GM20431 (cell line): ENCODE results near the gene IRX2.

ENCODE experiments used
- in situ Hi-C: fragments of 300-500 bp; cut with MseI, MboI; formaldehyde crosslinking; loops from one replicate; pipeline ENCODE4 v1.15.0; 2020; ENCODE audit warnings: low sequenced_read_pairs; ENCODE audit not compliant: unreplicated experiment

IRX2 gene

DNA sequence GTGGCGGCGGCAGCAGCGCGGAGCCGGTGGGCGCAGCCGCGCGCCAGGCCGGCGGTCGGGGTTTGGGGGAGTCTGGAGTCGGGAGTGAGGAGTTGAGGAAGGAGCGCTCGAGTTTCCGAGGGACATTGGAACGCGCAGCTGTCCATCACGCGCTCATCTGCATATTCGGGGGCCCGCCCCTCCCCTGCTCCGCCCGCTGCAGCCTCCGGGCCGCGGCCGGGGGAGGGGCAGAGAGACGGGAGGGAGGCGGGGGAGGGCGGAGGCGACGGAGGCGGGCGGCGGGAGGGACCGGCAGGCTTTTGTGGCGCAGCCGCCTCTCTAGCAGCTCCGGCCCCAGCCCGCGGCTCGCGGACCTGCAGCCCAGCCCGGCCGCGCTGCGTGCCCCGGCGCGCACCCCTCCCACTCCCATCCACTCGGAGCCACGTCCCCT lies at the start of gene IRX2:
Gene IRX2, minus strand, starts transcription at position 86 of the 430 bp plus-strand sequence. CDS start 264 bp downstream, outside the sequence.
- in situ Hi-C loops = no loop called here

DNA sequence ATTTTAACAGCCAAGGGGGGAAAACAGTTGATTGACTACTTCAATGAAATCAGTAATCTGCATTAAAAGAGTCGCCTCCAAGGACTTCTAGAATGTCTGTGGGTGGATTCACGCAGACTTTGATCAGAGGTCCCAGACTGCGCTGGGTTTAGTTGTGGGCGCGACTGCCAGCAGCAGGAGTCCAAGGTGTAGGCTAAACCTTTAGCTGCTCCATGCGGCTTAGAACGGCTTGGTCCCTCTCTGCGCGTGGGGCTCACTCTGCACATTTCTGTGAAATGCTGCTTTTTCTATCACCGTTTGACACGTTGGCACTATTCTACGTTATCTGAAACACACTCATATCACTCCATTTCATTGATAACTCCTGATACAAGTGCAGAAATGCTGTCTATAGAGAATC lies 48.6 kb upstream of the IRX2 start:
- in situ Hi-C loops = no loop called here

DNA sequence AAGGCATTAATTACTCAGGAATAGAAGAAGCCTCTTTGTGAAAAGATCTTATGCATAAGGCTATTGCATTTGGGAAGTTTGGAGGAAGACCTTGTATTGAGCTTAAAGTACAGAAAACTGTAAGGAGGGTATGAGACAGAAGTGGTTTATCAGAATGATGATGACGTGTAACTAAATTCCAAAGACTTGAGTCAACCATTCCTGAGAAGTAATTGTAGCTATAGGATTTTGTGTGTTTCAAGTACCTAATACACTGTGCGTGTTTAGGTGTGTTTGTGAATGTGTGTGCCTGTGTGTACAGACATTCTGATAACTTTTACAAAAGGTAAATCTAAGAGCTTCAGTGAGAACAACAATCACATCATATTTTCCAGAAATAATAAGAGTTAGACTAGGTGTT lies 46.5 kb upstream of the IRX2 start:
- in situ Hi-C loops = no loop called here

- in situ Hi-C loops = no loop called here
These were observed 45.7 kb upstream of the IRX2 start for GRCh38 chr5:2797160-2797559.

DNA sequence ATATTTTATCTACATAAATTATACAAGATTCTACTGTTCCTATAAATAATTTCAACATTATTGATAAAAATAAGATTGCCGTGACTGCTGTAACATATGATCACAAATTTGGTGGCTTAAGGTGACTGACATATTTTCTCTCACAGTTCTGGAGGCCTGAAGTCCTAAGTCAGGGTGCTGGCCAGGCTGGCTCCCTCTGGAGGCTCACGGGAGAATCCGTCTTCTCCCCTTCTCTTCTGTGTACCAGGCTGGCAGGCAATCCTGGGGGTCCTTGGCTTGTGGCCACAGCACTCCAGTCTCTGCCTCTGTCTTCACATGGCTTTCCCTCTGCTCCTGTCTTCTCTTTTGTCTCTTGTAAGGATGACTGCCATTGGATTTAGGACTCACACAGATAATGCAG lies 31.7 kb upstream of the IRX2 start:
- in situ Hi-C loops = no loop called here

- in situ Hi-C loops = no loop called here
These were observed 31.2 kb upstream of the IRX2 start for GRCh38 chr5:2782658-2783057.

DNA sequence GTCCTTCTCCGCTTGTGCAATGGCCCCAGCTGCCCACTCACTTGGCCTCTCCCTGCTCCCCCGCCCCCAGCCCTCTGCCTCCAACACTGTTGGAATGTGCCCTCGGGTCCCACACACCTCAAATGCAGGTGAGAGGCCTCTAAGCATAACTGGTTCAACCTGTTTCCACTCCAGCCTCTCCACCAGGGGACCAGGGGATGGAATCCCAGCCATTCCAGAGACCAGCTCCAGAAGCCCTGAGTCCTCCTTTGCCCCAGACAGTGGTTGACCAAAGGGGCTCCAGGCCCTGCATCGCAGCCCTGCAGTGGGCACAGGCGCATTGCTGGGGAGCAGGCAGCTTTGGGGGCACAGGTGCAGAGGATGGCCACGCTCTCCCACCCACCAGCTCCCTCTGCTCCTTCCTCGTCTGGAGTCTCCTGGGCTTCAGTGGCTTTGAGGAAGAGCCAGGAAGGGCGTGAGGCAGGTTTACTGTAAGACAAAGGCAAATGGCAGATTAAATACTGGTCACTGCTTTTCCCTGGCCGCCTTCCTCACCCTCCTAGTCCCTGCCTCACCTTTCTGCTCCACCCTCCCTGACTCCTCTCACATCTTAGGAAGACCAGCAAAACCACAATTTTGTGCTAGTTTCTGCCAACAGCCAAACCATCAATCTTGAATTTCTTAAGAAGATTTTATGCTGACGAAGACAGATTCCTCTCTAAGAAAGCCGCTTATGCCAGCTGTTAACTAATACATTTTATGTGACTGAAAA lies 29.1 kb upstream of the IRX2 start:
- in situ Hi-C loops = no loop called here

GRCh38 chr5:2779459-2779858 lies 28.0 kb upstream of the IRX2 start:
- in situ Hi-C loops = no loop called here

DNA sequence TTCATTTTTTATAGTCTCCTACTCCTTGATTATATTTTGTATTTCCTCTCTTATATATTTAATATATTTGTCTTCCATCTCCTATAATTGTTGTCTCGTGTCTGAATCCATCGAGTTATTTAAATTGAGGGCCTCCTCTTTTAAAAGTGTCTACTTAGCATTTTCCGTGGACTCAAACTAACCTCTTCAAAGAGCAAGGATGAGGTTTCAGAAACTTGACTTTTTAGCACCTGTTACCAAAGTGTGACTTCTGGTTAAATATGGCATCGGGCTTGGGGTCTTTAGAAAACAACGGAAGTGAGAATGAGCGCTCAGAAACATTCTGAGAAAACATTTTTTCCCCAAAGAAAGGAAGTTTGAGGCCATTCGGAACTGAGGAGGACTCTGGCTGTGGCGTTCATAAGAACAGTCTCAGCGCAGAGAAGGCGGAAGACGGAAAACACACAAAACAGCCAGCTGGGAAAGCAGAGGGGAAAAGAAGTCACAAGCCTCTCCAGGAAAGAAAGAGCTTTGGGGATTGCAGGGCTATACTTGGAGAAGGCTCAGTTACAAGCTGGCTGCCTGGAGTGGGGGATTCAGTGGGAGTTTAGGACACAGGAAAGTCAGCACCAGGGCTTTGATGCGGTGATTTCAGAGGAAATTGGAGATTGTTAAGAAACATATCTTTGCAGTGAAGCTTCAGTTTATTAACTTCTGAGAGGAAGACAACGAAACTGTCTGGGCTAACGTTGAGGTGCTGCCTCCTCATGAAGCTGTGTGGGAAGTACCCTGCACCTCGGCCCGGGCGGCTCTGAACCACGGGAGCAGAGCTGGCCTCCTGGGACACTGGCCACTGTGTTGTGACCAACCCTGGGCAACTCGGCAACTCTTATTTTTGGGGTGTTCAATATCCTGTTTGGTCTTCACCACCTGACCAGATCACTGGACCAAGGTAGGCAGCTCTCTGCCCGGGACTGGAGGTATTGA lies 25.1 kb upstream of the IRX2 start:
- in situ Hi-C loops = no loop called here

DNA sequence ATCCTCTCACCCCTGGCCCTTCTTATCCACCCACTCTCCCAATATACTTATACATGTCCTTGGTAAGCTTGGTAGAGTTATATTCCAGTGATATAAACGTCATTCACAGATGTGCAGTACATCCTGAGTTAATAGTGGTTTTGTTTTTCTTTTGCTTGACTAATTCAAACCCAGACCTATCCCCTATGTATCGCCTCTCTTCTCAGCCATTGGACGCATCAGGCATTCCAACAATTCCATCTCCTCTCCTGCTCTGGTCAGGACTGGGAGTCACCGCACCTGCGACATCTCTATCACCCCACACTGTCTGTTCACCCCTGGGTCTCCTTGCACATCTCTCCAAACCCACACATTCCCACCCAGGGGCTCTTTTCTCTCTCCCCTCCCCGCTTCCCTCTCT lies 21.9 kb upstream of the IRX2 start:
- in situ Hi-C loops = no loop called here

DNA sequence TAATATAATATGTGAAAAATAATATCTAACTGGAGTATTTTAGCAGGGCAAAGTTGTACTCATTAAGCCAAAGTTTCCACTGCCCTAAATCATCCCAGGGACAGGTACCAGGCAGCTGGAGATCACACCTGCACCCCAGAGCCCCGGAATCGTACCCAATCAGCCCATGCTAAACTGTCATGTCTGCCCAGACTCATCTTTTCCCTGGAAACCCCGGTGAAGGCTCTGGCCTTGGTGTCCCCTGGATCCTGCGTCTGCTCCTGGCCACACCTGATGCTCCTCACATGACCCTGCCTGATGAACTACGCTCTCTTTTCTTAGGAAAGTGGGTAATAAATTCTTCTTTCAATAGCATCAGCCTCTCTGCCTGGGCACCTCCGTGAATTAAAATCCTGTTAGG lies 15.6 kb upstream of the IRX2 start:
- in situ Hi-C loops = no loop called here

DNA sequence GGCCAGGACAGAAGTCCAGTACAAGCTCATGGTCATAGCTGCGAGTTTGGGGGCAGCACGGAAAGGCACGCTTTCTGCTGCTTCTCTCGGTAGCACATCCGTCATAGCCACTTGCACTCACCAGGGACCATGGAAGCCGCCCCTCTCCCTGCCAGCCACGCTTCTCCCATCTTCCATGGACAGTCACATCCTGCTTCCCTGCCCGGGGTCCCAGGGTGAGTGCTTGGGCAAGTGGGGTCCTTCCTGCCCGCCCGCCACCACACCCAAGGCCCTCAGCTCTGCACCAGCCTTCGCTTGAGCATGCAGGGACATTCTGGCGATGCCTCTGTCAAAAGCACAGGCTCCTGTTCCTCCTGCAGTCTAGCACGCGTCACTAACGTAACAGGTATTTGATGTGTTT lies 13.1 kb upstream of the IRX2 start:
- in situ Hi-C loops = no loop called here

DNA sequence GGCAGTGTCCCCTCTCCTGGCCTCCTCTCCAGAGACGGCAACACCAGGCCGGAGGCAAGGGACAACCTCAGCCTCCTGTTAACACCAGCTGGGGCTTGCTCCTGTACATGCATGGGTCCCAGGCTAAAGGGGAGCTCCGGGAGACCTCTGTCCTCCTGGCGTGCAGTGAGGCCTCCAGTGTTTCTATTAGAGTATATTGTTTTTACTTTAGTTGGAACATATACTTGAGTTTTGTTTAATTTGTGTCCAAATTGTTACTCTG lies 12.0 kb upstream of the IRX2 start:
- in situ Hi-C loops = no loop called here

GRCh38 chr5:2762744-2763532 lies 11.5 kb upstream of the IRX2 start:
- in situ Hi-C loops = no loop called here

- in situ Hi-C loops = no loop called here
These were observed 10.5 kb upstream of the IRX2 start for GRCh38 chr5:2761921-2762488.

- in situ Hi-C loops = no loop called here
These were observed 8.4 kb upstream of the IRX2 start for GRCh38 chr5:2759696-2760461.

DNA sequence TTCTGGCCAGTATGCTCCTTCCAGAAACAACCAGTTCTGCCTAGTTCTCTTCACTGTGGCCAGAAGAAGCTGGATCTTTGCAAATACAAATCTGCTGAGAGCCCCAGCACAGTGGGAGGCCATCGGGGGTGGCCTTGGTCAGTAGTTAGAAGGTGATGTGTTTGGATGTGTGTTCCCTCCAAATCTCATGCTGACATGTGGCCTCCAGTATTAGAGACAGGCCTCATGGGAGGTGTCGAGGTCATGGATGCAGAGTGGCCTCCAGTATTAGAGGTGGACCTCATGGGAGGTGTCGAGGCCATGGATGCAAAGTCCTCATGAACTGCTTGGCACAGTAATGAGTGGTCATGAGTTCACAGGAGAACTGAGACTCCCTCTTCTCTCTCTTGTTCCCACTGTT lies 7.6 kb upstream of the IRX2 start:
- in situ Hi-C loops = no loop called here

- in situ Hi-C loops = no loop called here
These were observed 7.2 kb upstream of the IRX2 start for GRCh38 chr5:2758632-2759031.

- in situ Hi-C loops = no loop called here
These were observed 6.3 kb upstream of the IRX2 start for GRCh38 chr5:2757563-2758351.
